ENCODE measurements around the gene SIK2.
"Not testable (repeated sequence)": the region's sequence is repeated elsewhere in the genome, so short reads cannot be mapped to it uniquely, and the experiment has no call there.

The SIK2 gene

DNA sequence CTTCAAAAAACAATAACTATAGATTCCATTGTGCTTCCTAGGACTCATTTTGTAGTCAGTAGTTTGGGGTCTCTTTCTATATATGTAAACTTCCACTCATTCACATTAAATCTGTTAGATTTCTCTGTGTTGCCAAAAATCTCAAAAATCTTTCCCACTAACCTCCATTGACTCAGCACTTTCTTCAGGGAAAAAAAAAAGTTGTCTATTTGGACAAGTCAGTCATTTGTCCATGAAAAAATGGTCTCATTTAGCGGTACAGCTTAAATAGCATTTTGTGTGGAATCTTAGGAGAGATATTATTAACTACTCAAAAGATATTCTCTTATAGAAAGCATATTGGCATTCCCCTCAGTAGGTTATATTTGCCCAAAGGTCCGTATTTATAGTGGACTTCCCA, 82.0 kb downstream of the SIK2 start:
- no peak for DNase-seq (ENCODE audit: low read depth, low spot score)
- H3K4me3 ChIP-seq (ENCODE audit: low read length), result no peak overlapping the region

DNA sequence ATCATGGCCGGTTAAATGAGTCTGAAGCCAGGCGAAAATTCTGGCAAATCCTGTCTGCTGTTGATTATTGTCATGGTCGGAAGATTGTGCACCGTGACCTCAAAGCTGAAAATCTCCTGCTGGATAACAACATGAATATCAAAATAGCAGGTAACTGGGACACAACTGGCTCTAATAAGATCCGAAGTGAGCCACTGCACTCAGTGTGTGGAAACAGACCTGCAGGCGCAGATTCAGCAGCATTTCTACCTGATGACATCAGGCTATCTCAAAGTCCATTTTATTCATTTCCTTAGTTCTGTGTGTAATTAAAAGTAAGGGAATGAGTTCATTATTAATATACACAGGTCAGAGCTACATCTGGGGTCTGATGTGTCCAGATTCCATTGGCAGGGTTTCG, 85.8 kb downstream of the SIK2 start:
- DNase-seq (ENCODE audit: low read depth, low spot score), result no peak
- H3K4me3 ChIP-seq (ENCODE audit: low read length), result no peak overlapping the region

DNA sequence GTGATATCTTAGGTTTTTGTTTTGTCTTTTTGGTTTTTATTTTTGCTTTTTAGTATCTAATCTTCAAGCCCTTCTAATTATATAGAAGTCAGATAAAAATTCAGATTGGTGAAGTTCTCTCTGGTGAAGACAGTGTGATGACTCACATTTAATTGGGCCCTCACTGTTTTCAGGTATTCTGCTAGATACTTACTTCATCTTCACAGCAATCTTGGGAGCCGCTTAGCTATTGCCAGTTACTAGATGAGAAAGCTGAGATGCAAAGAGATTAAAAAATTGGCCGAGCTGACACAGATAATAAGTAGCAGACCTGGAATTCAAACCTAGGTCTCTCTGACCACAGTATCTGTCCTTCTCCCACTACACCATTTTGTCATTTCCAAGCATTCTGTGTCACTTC, 88.9 kb downstream of the SIK2 start:
- H3K4me3 ChIP-seq (ENCODE audit: low read length), result no peak overlapping the region
- no peak for DNase-seq (ENCODE audit: low read depth, low spot score)

DNA sequence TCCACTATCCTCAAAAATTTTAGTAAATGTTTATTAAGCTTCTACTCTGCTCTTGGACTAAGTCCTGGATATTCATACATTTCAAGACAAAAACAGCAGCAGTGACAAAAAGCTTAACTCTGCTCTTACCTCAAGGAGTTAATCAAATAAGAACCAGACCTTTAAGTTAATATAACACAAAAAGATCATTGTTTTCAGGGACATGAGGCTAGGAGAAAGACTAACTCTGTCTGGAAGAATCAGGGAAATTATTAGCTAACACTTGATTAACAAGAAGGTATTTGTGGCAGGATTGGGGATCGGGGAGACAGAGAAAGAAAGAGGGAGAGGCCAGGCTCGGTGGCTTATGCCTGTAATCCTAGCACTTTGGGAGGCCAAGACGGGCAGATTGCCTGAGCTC, 89.5 kb downstream of the SIK2 start:
- no peak for DNase-seq (ENCODE audit: low read depth, low spot score)
- H3K4me3 ChIP-seq (ENCODE audit: low read length), result no peak overlapping the region

DNA sequence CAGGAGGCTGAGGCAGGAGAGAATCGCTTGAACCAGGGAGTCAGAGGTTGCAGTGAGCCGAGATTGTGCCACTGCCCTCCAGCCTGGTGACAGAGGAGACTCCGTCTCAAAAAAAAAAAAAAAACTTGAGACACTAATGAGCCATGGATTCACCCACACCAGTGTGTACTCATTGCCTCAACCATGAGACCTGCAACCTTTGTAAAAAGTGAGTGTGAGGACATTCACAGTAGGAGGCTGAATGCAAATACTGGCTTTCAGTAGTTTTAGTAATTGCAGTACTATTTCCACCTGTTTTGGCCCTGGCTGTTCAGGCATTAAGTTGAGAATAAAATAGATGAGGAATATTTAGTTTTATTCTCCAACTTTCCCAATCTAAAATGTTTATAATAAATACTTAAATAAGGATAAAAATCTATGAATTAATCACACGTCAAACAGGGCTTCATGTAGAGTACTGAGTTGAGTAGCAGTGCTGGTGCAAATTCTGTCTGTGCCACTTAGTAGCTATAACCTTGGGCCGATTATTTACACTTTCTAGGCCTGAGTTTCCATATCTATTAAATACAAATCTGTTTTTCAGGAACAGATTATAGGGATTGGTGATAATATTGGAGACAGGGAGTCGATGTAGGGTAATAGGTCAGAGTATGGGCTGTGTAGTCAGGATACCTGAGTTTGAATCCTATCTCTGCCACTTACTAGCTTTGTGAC, 91.1 kb downstream of the SIK2 start:
- DNase-seq (ENCODE audit: low read depth, low spot score), result no peak
- no peak overlapping the region for H3K4me3 ChIP-seq (ENCODE audit: low read length)

DNA sequence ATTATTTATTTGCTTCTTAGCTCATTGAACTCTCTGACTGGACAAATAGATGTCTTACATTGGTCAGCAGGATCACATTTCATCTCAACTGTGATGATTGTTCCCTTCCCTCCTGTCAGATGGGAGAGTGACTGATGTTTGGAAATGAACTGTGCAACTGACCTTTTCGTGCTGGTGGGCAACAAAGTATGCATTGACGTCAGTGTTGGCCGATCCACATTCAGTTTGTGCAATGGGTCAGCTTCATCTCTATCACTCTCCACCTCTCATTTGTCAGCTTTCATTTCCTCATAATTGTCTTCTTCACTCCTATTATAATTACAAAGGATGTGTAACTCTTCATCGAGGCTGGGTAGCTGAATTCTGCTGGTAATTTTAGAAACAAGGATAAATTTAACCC, 92.6 kb downstream of the SIK2 start:
- H3K4me3 ChIP-seq (ENCODE audit: low read length), result no peak overlapping the region
- no peak for DNase-seq (ENCODE audit: low read depth, low spot score)

DNA sequence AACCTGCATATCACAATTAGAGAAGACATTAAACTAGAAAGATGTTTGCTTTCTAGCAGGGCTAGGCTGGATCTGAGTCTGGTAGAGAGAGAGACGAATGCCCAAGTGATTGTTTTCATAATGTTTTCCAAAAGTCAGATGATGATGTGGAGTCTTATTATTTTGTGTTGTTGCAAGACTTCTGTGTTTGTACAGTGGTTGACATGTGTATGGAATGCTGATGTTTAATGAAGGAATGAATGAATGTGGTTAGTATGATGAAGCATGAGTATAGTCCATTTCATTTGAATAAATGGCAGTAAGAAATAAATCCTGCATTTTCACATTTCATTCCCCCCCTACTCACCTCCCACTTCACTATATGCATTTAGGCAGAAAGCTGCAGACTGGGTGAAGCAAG, 94.3 kb downstream of the SIK2 start:
- DNase-seq (ENCODE audit: low read depth, low spot score), result no peak
- no peak overlapping the region for H3K4me3 ChIP-seq (ENCODE audit: low read length)

DNA sequence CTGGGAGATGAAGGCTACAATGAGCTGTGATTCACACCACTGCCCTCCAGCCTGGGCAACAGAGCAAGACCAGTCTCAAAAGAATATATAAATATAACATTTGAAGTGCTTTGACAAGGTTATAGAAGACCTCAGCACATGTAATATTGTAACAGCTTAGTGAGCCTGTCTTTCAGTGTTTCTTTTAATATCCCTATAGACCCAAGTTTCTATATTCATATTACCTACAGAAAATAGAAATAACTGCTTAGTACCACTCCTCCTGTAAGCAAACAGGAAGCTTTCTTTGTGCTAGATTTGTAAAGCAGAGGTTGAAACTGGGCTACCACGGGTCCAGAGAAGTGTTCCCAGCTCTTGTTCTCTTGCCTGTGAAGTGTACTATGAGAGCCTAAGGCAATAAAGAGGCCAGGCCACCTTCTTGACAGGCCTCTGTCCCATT, 95.7 kb downstream of the SIK2 start:
- no peak overlapping the region for H3K4me3 ChIP-seq (ENCODE audit: low read length)
- DNase-seq (ENCODE audit: low read depth, low spot score), result no peak

DNA sequence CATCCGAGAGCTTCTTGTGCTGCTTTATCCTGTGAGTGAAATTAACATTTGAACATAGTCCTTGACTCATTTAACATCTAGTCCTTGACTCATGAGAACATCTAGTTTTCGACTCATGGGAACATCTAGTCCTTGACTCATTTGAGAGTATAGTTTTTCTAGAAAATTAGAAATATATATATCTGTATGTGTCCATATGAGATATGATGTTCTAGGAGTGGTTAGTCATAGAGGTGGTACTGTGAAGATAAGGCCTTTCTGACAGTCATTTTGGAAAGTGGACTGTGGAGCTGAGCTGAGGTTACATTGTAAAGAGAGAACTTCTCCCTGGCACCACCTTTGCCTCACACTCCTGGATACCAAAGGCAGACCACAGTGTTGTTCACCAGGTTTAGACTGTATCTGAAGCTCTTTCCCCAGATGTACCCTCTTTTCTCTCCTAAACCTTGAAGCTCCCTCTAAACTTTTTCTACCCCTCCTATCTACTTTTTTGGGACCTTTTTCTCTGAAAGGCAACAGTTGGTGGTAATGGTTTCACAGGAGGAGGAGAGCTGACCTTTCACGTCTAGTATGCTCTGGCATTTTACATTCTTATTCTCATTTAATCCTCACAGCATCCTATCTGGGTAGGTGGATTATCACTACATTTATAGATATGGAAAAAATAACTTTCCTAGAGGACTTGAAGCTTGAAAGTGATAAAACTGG, 96.8 kb downstream of the SIK2 start:
- DNase-seq (ENCODE audit: low read depth, low spot score), result no peak
- H3K4me3 ChIP-seq (ENCODE audit: low read length), result no peak overlapping the region

DNA sequence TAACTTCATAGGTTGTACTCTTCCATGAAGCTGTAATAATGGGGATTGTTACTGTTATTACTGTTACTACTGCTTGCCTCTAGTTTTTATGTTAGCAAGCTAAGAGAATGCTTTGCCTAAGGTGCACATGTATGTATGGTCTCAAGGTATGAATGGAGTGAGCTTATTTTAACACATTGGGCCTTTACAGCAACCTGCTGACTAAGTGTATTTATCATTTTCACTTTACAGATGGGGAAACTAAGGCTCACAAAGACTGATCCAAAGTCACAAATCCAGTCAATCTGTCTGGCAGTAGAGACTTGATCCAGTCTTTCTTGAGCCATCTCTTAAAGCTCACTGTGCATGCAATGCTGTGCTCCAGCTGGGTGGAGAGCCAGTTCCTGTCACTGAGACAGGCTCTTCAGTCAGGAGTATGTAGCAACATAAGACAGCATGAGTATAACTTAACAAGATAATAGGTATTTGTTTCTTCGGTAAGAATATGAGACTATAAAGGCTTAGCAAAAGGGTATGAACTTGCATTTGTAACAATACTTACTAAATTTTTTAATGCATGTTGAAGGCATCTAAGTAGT, 97.4 kb downstream of the SIK2 start:
- no peak overlapping the region for H3K4me3 ChIP-seq (ENCODE audit: low read length)
- no peak for DNase-seq (ENCODE audit: low read depth, low spot score)

DNA sequence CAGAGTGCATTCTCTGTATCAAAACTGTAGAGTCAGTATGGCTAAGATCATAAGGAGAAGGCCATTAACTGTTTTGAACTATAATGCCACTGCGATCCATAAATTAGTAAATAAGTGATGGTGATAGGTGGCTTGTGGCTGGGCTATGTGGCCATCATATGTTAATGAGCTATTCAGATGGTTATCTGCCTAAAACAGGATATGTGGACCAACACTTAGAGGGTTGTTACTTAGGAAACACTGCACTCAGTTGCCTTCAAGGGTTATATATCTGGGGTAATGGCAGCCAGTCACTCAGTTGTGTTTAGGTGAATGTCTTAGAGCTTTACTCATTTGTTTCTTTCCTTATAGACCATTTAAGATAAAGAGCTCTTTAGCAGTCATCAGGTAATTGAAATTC, 97.9 kb downstream of the SIK2 start:
- H3K4me3 ChIP-seq (ENCODE audit: low read length), result no peak overlapping the region
- DNase-seq (ENCODE audit: low read depth, low spot score), result no peak

DNA sequence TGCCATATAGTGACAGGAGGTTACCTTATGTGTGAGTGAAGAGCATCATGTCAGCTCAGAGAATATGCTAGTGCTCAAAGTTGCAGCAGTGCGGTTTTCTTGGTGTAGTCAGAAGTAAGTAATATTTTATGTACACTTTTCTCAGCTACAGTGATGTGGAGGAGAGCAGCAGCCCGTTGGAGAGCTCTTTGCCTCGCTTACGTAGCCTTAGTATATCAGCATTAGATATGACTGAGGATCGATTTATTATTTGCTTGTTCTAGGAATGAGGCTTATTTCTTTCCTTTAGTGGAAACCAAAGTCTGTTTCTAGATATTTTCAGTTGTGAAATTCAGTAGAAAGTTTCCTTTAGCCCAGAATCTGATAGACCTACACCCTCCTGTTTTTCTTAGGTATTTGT, 100.4 kb downstream of the SIK2 start:
- DNase-seq (ENCODE audit: low read depth, low spot score), result no peak
- H3K4me3 ChIP-seq (ENCODE audit: low read length), result no peak overlapping the region

DNA sequence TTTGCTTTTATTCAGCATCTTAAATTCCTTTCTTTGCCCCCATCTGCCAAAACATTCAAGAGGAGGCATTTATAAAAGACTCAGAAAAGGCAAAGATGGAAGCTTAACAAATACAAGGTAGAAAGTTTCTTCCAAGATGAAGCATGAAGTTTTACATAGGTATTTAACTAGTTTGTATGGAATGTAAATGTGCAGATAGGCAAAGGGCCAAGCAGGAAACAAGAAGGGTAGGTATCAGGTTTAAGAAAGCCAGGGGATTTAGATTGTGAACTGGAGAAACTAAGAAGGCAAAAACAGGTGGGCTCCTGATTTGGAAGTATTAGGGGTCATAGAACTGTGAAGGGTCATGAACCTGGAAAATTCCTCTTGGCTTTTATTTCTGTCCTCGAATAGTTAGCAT, 101.3 kb downstream of the SIK2 start:
- DNase-seq (ENCODE audit: low read depth, low spot score), result no peak
- no peak overlapping the region for H3K4me3 ChIP-seq (ENCODE audit: low read length)

DNA sequence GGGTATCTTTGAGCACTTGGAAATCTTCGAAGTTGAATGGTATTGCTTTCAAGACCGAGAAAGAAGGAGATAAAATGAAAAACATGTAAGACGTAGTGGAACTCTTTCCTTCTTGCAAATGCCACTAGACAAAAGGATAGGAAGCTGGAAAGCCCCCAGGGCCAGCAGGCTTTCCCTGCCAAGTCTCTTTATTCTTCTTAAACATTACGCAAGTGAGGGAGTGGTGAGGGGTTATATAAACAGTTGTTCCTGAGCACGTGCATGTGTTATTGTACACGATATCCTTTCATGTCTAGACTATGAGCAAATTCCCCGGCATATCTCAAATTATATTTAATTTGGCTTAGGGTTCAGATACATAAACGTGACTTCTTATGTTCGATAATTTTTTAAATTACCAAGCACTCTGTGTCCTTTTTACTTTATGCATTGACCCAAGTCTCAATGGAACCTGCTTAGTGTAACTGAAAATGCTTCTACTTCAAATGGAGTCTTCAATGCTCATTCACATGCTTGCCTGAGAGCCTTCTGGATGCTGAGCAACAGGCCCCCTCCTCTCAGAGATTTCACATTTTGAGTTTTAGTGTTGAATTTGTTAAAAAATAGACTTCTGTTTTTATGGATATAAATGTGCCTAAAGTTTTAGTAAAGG, 104.9 kb downstream of the SIK2 start:
- no peak overlapping the region for H3K4me3 ChIP-seq (ENCODE audit: low read length)
- no peak for DNase-seq (ENCODE audit: low read depth, low spot score)

DNA sequence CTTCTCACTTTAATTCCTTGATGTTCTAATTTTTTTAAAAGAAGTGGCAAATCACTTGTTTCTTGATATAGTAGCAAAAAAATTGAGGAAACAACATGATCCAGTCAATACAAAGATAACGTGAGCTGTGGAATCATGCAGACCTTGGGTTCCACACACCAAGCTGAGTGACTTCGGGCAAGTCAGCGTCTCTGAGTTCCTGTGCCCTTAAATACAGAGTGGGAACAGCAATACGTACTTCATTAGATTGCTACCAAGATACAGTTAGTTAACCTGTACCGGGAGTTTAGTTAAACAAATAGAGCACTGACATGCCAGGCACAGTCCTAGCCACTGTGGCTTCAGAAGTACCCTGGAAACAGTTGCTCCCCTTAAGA, 105.4 kb downstream of the SIK2 start:
- DNase-seq (ENCODE audit: low read depth, low spot score), result no peak
- H3K4me3 ChIP-seq (ENCODE audit: low read length), result no peak overlapping the region

DNA sequence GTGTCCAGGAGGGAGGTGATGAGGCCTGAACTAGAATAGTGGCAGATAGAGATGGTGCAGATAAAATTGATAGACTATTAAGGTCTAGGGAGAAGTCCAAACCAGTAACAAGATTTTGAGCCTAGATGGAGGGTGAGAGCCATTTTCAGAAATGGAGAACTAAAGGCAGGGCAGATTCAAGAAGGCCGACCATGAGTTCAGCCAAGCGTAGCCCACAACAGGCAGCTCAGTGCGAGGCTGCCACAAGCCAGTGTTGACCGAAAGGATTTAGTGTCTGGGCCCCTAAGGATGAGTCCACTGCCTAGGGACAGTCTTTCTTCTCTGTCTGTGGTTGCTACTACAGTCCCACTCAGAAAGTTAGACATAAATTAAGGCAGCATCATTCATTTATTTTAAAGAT, 112.3 kb downstream of the SIK2 start:
- no peak overlapping the region for H3K4me3 ChIP-seq (ENCODE audit: low read length)
- DNase-seq (ENCODE audit: low read depth, low spot score), result no peak

DNA sequence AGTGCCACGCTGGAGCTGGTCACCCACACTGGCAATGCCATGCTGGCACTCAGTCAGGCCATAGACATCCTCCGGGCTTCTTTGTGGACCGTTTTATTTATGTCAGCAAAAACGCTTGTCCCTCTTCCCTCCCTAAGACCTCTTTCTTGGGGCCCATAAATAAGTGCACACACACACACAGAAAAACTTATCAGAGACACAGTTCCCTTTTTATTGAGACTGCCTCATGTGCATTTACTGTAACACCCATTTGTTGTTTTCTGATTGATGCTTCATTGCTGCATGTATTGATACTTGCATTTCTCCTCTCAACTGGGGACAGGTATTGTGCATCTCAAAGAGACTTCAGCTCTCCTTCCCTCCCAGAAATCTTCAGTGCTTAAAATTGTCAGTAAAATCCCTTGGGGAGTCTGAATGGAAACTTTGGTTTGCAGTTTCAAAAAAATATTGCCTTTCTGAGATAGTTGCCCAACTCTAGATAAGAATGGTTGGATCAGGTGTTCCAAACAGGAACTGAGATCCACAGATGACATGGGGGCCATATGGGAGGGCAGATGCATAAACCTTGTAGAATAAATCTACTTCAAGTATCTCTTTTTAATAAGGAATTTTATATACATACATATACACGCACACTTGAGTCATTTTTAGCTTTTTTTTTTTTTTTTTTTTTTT, 113.0 kb downstream of the SIK2 start:
- DNase-seq (ENCODE audit: low read depth, low spot score), result no peak
- no peak overlapping the region for H3K4me3 ChIP-seq (ENCODE audit: low read length)

DNA sequence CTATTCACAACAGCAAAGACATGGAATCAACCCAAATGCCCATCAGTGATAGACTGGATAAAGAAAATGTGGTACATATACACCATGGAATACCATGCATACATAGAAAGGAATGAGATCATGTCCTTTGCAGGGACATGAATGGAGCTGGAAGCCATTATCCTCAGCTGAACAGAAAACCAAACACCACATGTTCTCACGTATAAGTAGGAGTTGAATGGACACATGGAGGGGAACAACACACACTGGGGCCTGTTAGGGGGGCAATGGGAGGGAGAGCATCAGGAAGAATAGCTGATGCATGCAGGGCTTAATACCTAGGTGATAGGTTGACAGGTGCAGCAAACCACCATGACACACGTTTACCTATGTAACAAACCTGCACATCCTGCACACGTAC, 115.4 kb downstream of the SIK2 start:
- H3K4me3 ChIP-seq (ENCODE audit: low read length); DNase-seq (ENCODE audit: low read depth, low spot score): not testable (repeated sequence)

DNA sequence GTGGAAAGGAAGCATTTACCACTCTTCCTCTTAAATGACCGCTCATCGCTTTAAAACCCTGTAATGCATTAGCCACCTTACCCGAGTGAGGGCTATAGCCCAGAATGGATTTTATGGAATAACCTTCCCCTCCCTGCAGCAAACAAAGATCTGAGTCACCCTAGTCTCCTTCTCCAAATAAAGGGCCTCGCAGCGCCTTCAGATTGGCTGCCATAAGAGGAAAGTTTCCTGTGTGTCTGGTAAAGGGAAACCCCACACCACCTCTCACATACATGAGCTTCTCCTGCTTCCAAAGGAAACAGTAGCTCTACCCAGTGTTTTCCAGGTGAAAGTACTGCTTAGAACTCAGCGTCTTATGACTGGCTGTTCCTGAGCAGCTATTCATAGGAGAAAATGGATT, 116.2 kb downstream of the SIK2 start:
- no peak for DNase-seq (ENCODE audit: low read depth, low spot score)
- H3K4me3 ChIP-seq (ENCODE audit: low read length), result no peak overlapping the region

DNA sequence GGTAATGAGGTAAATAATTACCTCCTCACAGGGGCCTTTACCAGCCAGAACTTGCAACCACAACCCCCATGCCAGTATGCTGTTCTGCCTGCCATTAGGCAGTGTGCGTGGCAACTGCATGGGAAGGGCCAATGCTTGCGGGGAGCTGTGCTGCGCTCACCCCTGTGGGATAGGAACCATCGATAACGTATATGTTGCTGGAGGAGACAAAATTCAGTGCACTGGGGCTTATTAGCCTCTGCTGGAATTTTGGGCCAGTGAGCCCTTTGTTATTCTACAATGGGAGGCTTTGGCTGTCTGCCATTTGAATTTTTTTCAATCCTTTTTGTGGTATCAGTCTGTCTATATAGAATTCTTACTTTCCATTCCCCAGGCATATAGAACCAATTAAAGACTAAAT, 116.6 kb downstream of the SIK2 start:
- H3K4me3 ChIP-seq (ENCODE audit: low read length), result no peak overlapping the region
- DNase-seq (ENCODE audit: low read depth, low spot score), result no peak
